ENCODE measurements around the gene SYCP2.

DNA sequence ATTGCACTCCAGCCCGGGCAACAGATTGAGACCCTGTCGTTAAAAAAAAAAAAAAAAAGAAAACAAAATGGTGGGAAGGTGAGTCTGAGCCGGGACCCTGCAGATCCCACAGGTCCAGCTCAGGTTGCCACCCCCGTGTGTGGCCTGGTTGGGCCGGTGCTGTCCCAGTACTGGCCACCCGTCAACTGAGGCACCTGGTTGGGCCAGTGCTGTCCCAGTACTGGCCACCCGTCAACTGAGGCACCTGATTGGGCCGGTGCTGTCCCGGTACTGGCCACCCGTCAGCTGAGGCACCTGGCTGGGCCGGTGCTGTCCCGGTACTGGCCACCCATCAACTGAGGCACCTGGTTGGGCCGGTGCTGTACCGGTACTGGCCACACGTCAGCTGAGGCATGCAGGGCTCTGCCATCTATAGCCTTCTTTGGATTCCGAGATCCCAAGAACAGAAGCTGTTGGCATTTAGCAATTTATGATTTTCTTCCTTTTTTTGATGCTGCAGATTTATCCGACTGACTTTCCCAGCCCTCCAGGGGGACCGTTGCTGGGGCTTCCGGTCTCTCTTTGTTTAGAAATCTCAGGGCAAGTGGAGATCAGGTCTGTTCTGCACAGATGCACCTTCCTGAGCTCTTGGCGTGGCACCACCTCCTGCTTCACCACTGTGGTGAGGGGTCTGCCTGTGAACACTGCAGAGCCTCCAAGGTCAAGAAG lies 113.8 kb downstream of the SYCP2 start:
- TF ChIP-seq, protein P1, sequence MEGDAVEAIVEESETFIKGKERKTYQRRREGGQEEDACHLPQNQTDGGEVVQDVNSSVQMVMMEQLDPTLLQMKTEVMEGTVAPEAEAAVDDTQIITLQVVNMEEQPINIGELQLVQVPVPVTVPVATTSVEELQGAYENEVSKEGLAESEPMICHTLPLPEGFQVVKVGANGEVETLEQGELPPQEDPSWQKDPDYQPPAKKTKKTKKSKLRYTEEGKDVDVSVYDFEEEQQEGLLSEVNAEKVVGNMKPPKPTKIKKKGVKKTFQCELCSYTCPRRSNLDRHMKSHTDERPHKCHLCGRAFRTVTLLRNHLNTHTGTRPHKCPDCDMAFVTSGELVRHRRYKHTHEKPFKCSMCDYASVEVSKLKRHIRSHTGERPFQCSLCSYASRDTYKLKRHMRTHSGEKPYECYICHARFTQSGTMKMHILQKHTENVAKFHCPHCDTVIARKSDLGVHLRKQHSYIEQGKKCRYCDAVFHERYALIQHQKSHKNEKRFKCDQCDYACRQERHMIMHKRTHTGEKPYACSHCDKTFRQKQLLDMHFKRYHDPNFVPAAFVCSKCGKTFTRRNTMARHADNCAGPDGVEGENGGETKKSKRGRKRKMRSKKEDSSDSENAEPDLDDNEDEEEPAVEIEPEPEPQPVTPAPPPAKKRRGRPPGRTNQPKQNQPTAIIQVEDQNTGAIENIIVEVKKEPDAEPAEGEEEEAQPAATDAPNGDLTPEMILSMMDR (IDR thresholded peaks at IDR 0.05): no peak
- TF ChIP-seq POLR2A (IDR thresholded peaks at IDR 0.05): no peak

Measured in adrenal gland (tissue), 5 donors.